DMS53 treated with DMSO at 0.1 percent for 48 hours (cell line): ENCODE data around the gene NFIC.

Experiments used
- DNase-seq: peaks from one replicate; lab custom pipeline; 2025; ENCODE audit not compliant: unreplicated experiment; lab: John Stamatoyannopoulos, UW

NFIC gene

GRCh38 chr19:3481241-3482090, 115.1 kb downstream of the NFIC start:
- DNase-seq = no peak

DNA sequence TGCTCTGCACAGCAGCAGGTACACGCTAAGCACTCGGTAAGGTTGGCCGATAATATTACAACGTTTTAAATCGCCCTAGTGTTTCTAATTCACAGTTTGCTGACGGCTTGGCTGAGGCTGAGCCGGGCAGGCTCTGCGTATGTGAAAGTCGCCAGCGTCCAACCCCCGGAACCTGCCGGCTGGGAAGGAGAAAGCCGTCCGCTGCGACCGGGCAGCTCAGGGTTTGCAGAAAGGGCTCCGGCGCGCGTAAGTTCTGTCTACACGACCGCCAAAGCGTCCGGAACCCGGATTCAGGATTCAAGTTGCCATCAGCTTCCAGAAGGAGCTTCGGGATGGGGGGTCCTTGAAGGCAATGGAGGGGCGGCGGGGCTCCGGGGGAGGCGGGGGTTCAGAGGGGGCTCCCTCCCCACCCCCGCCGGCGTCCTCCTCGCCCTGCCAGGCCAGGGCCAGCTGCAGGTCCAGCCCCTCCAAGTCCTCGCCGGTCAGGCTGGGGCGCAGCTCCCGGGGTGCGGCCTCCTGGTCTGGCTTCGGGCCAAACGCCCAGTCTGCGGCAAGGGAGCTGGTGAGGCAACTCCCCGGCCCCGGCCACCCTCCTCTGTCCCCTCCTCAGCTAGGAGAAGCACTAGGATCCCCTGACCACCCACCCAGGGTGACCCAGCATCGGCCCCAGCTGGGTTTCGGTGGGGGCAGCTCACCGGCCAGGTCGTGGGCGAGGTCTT, 116.3 kb downstream of the NFIC start:
- DNase-seq = no peak

- DNase-seq = no peak
These were observed 116.8 kb downstream of the NFIC start, which contains the start of gene SMIM44 for GRCh38 chr19:3483226-3483628. SMIM44 (minus strand) TSS chr19:3483441; CDS start chr19:3483403, 38 bp downstream.

DNA sequence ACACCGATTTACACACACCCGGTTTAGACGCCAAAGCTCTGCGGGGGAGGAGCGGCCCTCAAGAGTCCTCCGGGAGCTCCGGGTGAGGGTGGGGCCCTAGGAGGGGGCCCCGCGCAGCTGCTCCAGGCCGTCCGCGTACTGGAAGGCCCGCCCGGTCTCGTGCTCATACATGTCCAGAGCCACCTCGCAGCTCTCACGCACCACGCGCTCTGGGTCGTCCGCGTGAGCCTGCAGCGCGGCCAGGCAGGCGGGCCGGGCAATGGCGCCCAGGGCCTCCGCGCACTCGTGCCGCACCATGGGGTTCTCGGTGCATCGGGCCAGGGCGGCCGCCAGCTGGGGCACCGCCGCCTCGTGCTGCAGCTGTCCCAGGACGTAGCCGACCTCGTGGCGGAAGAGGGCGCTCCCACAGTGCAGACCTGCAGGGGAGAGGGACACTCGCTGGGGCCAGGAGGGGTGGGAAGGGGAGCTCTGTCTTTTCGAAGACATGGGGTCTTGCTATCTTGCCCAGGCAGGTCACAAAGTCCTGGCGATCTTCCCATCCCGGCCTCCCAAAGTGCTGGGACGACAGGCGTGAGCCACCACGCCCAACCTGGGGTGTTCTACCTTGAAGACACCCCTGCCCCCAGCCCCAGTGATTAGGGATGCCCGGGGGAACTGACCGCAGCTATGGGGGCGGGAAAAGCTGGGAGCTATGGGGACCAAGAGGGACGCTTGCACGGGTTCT, 125.2 kb downstream of the NFIC start:
- no peak for DNase-seq

DNA sequence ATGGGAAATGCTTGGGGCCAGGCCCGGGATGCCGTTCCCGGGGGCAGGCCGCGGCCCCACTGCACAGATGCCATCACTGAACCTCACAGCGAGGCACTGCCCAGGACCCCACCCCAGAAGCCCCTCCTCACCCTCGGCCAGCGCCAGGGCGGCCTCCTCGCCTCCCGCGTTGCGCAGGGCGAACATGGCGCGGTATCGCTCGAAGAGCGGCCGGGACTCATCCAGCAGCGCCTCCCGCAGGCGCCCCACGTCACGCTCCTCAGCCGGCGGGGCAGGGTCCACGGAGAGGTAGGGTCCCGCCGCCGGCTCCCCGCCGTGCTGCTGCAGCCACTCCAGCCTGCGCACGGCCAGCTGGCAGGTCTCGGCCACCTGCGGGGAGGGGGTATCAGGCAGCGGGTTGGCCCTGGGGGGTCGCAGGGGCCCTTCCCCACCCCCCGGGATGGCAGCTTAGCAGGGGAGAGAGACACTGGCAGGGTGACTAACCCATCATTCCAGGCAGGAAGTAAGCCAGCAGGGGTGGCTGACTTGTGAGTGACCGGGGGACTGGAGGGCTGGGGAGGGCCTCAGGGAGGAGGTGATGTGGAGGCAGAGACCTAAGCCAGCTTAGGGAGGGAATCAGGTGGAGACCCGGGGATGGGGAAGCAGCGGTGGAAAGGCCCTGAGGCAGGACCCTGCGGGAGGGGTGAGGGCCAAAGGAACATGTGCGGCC, 125.9 kb downstream of the NFIC start:
- no peak for DNase-seq

DNA sequence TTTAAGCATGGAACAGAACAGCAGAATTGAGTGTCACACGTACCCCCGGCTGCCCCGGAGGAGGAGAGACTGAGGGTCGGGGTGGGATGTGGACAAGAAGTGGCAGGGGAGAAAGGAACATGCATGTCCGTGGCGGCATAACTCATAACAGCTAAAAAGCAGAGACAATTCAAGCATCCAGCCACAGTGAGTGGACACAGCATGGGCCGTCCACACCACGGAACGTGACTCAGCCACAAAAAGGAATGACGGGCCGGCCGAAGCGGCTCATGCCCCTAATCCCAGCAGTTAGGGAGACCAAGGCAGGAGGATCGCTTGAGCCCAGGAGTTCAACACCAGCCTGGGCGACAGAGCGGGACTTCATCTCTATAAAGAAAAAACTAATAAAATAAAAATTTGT, 126.5 kb downstream of the NFIC start:
- DNase-seq = no peak

- DNase-seq = no peak
These were observed 127.3 kb downstream of the NFIC start for GRCh38 chr19:3493651-3494050.

DNA sequence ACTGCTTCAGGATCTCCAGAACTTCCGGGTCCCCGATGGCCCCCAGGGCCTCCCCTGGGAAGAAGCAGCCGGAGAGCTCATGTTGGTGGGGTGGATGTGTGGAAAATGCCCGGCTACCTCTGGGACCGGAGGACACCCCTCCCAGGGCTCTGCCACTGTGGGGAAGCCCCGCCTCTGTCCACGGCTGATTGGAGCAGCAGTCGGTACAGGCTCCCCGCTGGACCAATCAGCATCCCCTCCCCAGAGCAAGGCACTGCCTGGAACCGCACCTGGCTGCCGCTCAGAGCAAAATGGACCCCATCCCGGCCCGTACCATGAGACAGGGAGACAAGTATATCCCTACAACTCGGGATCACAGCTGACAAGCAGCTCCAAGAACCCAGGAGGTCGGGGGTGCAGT, 127.7 kb downstream of the NFIC start:
- no peak for DNase-seq

- no peak for DNase-seq
These were observed 128.2 kb downstream of the NFIC start for GRCh38 chr19:3494559-3494958.

- no peak for DNase-seq
These were observed 130.2 kb downstream of the NFIC start for GRCh38 chr19:3496392-3497273.

DNA sequence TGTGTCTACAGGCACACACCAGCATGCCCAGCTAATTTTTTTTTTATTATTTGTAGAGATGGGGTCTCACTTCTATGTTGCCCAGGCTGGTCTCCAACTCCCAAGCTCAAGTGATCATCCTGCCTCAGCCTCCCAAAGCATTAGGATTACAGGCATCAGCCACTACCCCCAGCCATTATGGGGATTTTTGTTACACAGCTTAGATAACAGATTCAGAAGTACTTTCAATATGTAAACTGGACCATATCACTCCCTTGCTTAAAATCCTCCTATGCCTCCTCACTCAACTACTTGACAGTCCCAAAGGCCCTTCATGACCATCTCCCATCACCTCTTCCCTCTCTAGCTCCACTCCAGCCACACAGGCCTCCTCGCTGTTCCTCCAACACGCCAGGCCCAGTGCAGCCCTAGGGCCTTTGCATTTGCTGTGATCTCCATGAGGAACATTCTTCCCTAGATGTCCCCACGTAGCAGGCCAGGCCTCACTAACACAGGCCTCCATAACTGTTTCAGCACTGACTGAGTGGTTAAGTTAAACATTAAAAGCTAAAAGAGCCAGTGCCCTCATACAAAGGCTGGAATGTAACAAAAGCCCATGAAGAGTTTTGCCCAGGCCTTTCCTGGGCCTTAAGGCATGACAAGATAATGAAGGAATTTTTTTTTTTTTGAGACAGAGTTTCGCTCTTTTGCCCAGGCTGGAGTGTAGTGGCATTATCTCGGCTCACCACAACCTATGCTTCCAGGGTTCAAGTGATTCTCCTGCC, 131.6 kb downstream of the NFIC start:
- no peak for DNase-seq

DNA sequence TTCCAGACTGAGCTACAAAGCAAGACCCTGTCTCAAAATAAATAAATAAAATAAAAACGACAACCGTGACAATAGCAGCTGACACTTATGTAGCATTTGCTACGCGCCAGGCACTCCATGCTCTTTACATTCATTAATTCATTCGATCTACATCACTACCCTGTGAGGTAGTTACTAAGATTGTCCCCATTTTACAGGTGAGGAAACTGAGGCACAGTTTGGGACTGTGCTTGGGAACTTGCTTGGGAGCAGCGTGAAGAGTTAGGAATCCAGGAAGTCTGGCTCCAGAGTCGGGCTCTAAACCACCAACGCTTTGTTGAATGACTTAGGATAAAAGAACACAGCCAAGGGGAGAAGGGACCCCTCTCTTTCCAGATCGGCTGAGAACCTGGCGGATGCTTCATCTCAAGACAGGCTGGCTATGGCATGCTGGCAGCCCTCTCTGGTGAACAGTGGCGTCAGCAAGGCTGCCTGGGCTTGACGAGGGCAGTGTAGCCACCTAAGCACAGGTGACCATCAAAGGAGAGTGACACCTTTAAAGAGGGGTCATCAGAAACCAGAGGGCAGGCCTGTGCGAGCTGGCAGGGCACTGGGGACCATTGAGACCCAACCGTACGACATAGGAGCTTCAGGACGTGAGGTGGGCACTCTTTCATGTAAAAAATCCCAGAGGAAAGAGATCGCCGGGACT, 133.5 kb downstream of the NFIC start:
- DNase-seq = no peak

- DNase-seq = peak; percentile 84
These were observed 134.2 kb downstream of the NFIC start, which contains the start of gene DOHH for GRCh38 chr19:3500429-3501101. DOHH (minus strand) TSS chr19:3500674; CDS start chr19:3496814, 3,860 bp downstream.

DNA sequence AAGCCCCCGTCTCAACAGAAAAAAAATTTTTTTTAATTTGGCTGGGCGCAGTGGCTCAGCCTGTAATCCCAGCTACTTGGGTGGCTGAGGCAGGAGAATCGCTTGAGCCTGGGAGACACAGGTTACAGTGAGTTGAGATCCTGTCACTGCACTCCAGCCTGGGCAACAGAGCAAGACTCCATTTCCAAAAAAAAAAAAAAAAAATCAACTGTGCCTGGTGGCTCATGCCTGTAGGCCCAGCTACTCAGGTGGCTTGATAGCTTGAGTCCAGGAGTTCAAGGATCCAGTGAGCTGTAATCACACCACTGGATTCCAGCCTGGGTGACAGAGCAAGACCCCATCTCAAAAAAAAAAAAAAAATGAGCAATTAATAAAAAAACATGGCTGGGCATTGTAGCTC, 135.4 kb downstream of the NFIC start:
- DNase-seq = no peak

DNA sequence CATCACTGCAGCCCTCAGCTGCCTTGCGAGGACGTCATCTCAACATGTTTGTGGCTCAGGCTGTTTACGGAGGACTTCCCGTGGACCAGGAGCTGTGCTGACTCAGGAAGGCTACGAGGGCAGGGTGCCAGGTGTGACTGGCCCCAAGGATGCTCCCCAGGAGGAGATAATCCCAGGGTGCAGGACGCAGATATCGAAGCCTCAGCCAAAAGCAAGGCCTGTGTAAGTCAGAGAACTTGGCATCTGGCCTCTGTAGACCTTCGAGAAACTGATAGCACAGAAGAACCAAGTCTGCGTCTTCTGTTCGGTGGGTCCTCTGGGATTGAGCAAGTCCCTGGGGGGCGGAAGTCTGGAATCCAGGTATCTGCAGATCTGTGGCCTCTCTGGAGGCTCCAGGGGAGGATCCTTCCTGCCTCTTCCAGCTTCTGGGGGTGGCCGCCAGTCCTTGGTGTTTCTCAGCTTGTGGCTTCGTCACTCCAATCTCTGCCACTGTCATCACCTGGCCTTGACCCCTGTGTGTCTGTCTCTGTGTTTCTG, 136.7 kb downstream of the NFIC start:
- no peak for DNase-seq

- DNase-seq = no peak
These were observed 138.4 kb downstream of the NFIC start for GRCh38 chr19:3504735-3505134.

GRCh38 chr19:3505598-3506383, 139.4 kb downstream of the NFIC start, which contains the start of gene FZR1:
FZR1 (plus strand) TSS chr19:3506311; CDS start chr19:3522990, 16,679 bp downstream.
- DNase-seq = peak; percentile 89
